Midbrain (tissue), 1 donor: ENCODE data around the gene ARHGAP24.
"Not testable (repeated sequence)": the region's sequence is repeated elsewhere in the genome, so short reads cannot be mapped to it uniquely, and the experiment has no call there.

Experiments
- DNase-seq: peaks from one replicate; lab custom pipeline; 2025; lab: John Stamatoyannopoulos, UW

The ARHGAP24 gene

DNA sequence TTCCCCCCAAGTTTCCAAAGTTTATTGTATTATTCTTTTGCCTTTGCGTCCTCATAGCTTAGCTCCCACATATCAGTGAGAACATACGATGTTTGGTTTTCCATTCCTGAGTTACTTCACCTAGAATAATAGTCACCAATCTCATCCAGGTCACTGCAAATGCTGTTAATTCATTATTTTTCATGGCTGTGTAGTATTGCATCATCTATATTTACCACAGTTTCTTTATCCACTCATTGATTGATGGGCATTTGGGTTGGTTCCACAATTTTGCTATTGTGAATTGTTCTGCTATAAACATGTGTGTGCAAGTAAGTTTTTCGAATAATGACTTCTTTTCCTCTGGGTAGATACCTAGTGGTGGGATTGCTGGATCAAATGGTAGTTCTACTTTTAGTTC, 43.6 kb downstream of the ARHGAP24 start:
- DNase-seq, result not testable (repeated sequence)

- DNase-seq, result no peak
Measured at GRCh38 chr4:85520765-85521749, 46.1 kb downstream of the ARHGAP24 start.

DNA sequence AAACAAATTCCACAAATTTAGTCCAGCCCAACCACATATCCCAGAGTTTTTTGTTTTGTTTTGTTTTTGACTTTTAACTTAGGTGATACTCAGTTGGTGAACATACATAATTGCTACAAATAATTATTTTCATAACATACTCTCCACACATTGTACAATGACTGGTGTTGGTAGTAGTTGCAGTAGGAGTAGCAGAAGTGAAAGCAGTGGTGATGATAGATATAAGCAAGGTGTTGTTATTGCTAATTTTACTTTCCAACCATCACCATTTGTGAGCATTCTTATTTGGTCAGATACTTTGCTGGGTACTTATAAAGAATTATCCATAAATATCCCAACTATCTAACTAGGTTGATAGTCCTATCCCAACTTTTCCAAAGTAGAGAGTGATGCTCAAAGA, 47.3 kb downstream of the ARHGAP24 start:
- DNase-seq, result no peak

- no peak for DNase-seq
Measured at GRCh38 chr4:85522836-85523235, 47.9 kb downstream of the ARHGAP24 start.

DNA sequence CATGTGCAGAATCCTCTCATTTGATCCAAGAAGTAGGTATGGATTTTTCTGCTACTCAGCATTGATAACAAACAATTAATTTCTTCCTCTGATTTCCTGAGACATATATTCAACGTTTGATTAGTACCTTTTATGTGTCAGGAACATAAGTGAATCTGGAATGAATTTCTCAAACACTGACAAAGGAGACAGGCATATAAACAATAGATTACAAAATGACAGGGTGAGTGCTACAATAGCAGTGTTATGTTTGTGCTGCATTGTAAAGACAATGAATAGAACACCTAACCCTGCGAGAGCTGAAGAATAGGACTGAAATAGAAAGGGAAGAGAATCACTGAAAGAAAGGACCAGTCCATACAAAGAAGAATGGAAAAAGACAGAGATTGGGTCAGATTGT, 52.9 kb downstream of the ARHGAP24 start:
- no peak for DNase-seq

GRCh38 chr4:85531560-85532341, 56.8 kb downstream of the ARHGAP24 start:
- no peak for DNase-seq

DNA sequence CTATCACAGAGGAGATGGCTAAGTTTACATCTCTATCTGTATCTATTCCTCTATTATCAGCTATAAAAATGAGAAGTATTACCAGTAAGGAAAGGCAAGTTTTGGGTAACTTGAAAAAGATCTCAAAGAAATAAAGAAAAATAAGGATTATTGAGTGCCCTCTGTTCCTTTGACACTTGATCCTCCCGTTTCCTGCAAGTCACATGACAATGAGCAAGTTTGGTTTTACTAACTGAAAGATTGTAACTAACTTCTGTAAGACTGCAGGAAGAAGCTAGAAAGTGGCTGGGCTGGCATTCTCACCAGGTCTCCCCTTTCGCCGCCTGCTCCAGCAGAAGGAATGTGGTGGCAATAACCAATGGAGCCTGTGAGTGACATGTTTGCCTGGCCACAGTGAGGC, 59.2 kb downstream of the ARHGAP24 start:
- DNase-seq, result no peak

GRCh38 chr4:85543832-85544231, 68.9 kb downstream of the ARHGAP24 start:
- DNase-seq, result no peak

DNA sequence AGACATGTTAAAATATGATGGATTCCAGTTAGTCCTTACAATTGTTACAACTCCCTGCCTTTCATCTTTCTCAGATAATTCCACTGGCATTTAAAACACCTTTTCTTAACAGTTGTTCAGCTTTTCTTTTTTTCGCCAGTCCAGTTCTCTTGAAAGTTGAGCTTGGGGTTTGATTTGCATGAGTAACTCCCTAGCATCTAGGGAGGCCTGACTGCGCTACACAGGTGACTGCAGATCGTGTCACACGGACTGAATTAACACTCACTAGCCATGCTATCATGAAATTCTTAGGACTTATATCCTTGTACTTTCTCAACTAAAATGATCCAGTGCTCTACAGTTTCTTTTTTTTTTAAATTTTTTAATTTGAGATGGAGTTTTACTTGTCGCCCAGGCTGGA, 69.8 kb downstream of the ARHGAP24 start:
- DNase-seq, result no peak

- no peak for DNase-seq
Measured at GRCh38 chr4:85548116-85548515, 73.2 kb downstream of the ARHGAP24 start.

DNA sequence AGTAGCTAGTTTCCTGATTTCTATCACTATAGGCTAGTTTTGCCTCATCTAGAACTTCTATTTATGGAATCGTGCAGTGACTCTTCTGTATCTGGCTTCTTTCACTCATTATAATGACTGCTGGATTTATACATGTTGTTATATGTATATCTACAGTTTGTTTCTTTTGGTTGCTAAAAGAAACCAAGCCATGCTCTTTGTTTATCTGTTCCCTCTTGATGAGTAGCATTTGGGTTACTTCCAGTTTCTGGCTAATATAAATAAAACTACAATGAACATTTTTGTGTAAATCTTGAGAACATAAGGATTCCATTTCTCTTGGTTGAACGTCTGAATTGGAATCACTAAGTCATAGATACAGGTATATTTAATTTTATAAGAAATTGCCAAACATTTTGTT, 73.9 kb downstream of the ARHGAP24 start:
- DNase-seq, result no peak

DNA sequence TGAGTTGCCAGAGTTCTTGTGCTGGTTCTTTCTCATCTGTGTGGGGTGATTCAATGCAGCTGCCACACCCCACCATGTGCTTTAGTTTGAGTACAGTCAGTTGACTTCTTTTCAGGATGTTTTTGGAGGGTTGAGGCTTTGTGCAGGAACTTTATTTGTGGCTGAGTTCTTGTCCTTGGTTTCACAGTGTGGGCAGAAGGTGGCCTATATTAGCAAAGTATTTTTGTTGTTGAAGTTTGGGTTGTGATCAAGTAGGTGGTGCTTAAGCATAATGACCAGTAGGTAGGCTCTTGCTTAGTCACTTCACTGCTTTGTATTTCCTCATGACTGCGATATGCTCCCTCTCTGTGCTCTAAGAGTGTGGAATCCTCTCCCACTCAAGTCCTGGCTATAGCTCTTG, 80.3 kb downstream of the ARHGAP24 start:
- DNase-seq, result no peak

DNA sequence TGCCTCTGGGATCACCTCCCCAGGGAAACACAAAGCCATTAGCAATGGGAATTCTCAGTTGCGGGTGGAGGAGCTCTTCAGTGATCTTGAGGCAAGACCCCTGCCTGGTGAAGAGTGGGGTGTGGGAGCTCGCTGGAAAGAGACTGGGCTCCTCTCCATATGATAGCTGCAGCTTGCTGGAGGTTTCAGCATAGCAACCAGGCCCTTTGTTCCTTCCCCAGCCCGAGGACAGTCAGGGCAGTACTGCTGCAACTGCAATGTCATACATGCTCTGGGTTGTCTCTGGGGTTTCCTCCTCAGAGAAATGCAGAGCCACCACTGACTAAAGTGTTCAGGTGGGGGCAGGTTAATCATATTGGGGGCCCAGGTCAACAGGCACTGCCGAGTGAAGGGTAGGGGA, 81.3 kb downstream of the ARHGAP24 start:
- no peak for DNase-seq

DNA sequence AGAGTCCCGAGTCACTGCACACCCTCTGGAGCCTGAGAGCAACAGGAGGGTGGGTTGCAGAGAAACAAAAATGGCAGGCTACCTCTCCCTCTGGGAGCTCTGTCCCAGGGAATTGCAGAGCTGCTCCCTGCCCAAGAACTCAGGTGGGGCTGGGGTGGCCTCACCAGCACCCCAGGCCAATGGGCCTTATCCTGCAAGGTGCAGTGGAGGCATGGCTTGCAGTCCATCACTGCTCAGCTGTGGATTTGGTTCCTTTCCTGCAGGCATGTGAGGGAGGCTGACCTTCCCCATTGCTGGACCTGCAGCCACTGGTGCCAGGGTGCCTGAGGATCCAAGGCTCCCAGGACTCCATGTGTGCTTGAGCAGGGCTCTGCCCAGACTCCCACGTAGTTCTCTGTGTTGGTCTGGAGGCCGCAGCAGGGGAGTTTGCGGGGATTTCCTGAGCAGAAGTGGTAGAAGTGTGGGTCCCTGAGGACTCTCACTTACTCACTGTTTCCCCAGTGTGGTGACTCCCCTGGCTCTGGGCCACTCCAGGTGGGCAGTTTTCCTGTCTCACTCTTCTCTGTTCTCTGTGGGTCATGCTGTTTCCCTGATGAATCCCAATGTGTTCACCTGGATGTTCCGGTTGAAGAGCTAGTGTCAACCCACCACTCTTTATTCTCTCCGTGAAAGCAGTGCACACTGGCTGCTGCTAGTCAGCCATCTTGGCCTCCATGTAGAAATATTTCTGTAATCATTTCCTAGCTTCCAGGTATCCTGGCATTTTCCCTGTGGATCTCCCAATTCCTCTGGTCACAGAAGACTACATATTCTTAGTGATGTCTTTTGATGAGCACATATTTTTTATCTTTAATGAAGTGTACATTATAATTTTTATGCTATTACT, 82.3 kb downstream of the ARHGAP24 start:
- DNase-seq, result no peak

DNA sequence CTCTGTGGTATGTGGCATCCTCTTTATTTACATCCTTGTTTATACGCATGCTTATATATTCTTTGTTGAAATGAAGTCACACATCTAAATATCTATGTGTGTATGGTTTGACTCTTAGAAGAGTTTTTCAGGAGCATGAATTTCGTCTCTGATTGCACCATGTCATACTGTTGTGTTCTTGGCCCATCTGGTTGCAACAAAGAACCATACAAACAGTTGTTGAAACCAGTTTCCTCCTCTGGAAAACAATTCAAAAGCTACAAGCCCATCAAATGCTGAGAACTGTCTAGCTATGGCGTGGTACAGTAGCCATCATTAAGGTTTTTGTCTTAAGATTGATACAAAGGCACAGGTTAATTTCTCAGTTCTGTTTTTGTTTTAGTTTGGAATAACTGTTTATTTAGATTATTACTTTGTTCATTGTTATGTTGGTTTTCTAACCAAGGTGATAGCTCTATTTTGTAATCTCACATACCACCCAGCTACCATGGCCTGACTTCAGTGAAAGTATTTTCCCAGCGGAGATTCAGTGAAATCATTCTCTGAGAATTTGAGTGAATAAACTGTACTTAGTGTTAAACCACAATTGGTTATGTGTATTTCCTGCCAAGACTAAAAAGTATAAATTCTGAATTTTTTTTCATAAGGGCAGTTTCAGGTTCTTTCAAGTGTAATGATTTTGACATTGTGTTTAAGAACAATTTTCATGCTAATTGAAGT, 91.0 kb downstream of the ARHGAP24 start:
- no peak for DNase-seq

DNA sequence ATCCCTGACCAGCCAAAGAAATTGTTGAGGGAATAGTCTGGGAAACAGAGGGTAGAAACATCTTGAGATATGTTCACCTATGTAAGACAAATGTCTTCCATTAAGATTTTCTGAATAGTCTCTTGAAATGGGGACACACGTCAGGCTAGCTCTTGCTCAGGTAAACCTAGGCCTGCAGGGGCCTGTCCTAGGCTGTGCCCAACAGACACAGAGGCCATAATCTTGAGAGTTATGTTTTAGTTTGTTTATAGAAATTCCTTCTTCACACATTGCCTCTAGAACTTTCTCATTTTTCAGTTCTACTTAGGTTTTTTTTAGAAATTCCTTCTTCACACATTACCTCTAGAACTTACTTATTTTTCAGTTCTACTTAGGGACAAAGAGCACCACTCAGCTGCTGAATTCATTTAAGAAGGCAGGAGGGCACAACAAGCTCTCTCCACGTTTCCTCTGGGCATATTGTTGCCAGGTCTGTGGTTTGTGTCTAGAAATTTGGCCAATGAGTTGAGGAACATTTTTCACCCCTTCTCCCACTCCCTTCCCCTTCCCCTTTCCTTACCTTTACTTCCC, 94.9 kb downstream of the ARHGAP24 start:
- no peak for DNase-seq

GRCh38 chr4:85570388-85570787, 95.4 kb downstream of the ARHGAP24 start:
- DNase-seq, result no peak

DNA sequence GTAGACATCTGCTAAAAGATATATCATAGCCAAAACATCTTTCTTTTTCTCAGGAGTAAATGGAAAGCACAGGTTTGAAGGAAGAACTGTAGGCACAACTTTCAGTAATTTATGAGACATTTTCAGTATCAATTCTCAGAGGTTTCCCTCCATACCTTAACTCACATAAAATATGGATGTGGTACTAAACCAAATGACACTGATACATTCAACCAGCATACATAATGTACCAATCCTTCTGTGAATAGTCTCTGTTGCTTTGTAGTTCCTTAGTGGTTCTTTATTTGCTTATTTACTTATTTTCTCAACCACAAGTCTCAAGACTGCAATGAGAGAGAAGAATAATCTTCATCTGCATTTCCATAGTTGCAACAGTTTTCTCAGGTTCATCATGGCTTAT, 96.1 kb downstream of the ARHGAP24 start:
- DNase-seq, result no peak

DNA sequence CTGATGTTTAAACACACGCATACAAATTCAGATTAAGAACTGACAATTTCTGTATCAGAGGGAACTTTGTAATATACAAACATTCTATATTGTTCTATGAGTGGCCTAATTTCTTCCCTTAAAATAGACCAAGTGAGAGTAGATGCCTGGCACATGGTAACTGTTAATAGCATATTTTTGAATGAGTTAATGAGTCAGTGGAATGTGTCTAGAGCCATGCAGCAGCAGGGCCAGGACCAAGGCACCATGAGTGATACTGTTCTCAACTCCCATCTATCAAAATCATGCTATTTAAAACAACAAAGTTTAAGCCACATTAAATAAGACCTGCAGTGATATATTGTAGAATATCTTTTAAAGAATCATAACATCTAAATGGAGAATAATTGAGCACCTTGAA, 98.3 kb downstream of the ARHGAP24 start:
- no peak for DNase-seq

GRCh38 chr4:85577307-85577706, 102.4 kb downstream of the ARHGAP24 start:
- no peak for DNase-seq

DNA sequence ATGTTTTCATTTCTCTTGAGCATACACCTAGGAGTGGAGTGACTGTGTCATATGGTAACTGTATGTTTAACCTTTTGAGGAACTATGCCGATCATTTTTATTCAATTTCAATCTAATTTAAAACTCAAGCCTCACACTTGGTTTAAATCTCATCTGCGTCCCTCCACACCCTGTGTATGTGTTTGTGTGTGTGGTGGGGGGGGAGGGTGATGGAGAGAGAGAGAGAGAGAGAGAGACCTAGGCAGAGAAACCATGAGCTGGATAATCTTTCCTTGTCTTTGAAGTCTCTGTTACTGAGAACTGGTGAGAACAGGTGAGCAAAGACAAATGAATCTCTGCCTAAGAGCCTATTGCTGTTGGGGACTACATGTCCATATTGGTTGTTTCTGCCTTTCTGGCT, 105.0 kb downstream of the ARHGAP24 start:
- no peak for DNase-seq
